ENCODE data around the gene SLC26A4. TPM values are rescaled to one million over a fixed set of nuclear protein-coding genes. Genes with fewer than 3 reads are reported as not detected.

Gene SLC26A4
- total RNA-seq, 5 donors from 2014 or later (not counting 1 experiment from before 2014, with no cell fraction given) = 0.10 to 1.1 (median 0.60) TPM; not detected in 2

- ATAC-seq (replicated peaks in 1 of 4) (no peak), DNase-seq (no peak)
- no peak overlapping the region for H3K27ac Mint-ChIP-seq
- peaks cover 10 to 36% of the 10 kb centered on the region in 2 donors for H3K27me3 Mint-ChIP-seq
- Histone ChIP-seq H3K4me1 (ENCODE audit: control insufficient read depth in 1 of 2, extremely low read depth in 1 of 2, insufficient read depth in 2 of 2, low read length in 2 of 2) (peaks cover 0 to 3% of the 10 kb centered on the region in 2 experiments), H3K27me3 (replicated peaks in 1 of 2; ENCODE audit: control insufficient read depth in 2 of 2, extremely low read depth in 1 of 2, insufficient read depth in 2 of 2, low read length in 1 of 2) (peaks cover 8 to 24% of the 10 kb centered on the region in 2 experiments), H3K36me3 (ENCODE audit: control insufficient read depth in 2 of 2, extremely low read depth in 1 of 2, insufficient read depth in 1 of 2, low read length in 1 of 2) (no peaks in the 10 kb centered on the region), H3K9me3 (no peaks in the 10 kb centered on the region), H3K27ac (ENCODE audit: low read length) (no peak overlapping the region), H3K4me3 (ENCODE audit: control insufficient read depth in 1 of 2, extremely low read depth in 1 of 2, low read length in 1 of 2) (no peak overlapping the region)
- POLR2A ChIA-PET = no interaction called here
- no peak overlapping the region for H3K4me3 Mint-ChIP-seq
- no peaks in the 10 kb centered on the region for H3K36me3 Mint-ChIP-seq
- peaks cover 0 to 5% (median 0%) of the 10 kb centered on the region in 3 donors for H3K4me1 Mint-ChIP-seq
- H3K9me3 Mint-ChIP-seq = no peaks in the 10 kb centered on the region
- WGBS (ENCODE audit: insufficient coverage) = no CpG with 5 or more reads among the region's 1 CpG
- CTCF ChIA-PET = no interaction called here
Measured at GRCh38 chr7:107666790-107667189, 6.2 kb downstream of the SLC26A4 start.

- Histone ChIP-seq H3K4me1 (ENCODE audit: control insufficient read depth in 1 of 2, extremely low read depth in 1 of 2, insufficient read depth in 2 of 2, low read length in 2 of 2) (no peaks in the 10 kb centered on the region), H3K4me3 (ENCODE audit: control insufficient read depth in 1 of 2, extremely low read depth in 1 of 2, low read length in 1 of 2) (no peak overlapping the region), H3K27ac (ENCODE audit: low read length) (no peak overlapping the region), H3K9me3 (no peaks in the 10 kb centered on the region), H3K36me3 (ENCODE audit: control insufficient read depth in 2 of 2, extremely low read depth in 1 of 2, insufficient read depth in 1 of 2, low read length in 1 of 2) (no peaks in the 10 kb centered on the region), H3K27me3 (replicated peaks in 1 of 2; ENCODE audit: control insufficient read depth in 2 of 2, extremely low read depth in 1 of 2, insufficient read depth in 2 of 2, low read length in 1 of 2) (peaks cover 8 to 19% of the 10 kb centered on the region in 2 experiments)
- H3K4me3 Mint-ChIP-seq = no peak overlapping the region
- POLR2A ChIA-PET = no interaction called here
- peaks cover 7 to 31% of the 10 kb centered on the region in 2 donors for H3K27me3 Mint-ChIP-seq
- peaks cover 0 to 1% (median 0%) of the 10 kb centered on the region in 3 donors for H3K4me1 Mint-ChIP-seq
- no peak overlapping the region for H3K27ac Mint-ChIP-seq
- ATAC-seq (replicated peaks in 1 of 4) (no peak), DNase-seq (no peak)
- no peaks in the 10 kb centered on the region for H3K9me3 Mint-ChIP-seq
- 100% methylated on average over 1 of the region's 3 CpGs for WGBS (ENCODE audit: insufficient coverage)
- H3K36me3 Mint-ChIP-seq = no peaks in the 10 kb centered on the region
- CTCF ChIA-PET = no interaction called here
Measured at GRCh38 chr7:107667341-107667740, 6.7 kb downstream of the SLC26A4 start.

- Histone ChIP-seq H3K9me3 (no peaks in the 10 kb centered on the region), H3K27ac (ENCODE audit: low read length) (no peak overlapping the region), H3K36me3 (ENCODE audit: control insufficient read depth in 2 of 2, extremely low read depth in 1 of 2, insufficient read depth in 1 of 2, low read length in 1 of 2) (no peaks in the 10 kb centered on the region), H3K4me1 (ENCODE audit: control insufficient read depth in 1 of 2, extremely low read depth in 1 of 2, insufficient read depth in 2 of 2, low read length in 2 of 2) (no peaks in the 10 kb centered on the region), H3K4me3 (ENCODE audit: control insufficient read depth in 1 of 2, extremely low read depth in 1 of 2, low read length in 1 of 2) (no peak overlapping the region), H3K27me3 (replicated peaks in 1 of 2; ENCODE audit: control insufficient read depth in 2 of 2, extremely low read depth in 1 of 2, insufficient read depth in 2 of 2, low read length in 1 of 2) (peaks cover 5 to 17% of the 10 kb centered on the region in 2 experiments)
- H3K27me3 Mint-ChIP-seq = peaks cover 9 to 26% of the 10 kb centered on the region in 2 donors
- no peaks in the 10 kb centered on the region for H3K4me1 Mint-ChIP-seq
- no peak overlapping the region for H3K4me3 Mint-ChIP-seq
- WGBS (ENCODE audit: insufficient coverage) = 100% methylated on average over 2 of the region's 4 CpGs
- no peaks in the 10 kb centered on the region for H3K36me3 Mint-ChIP-seq
- ATAC-seq (replicated peaks in 1 of 4) (no peak), DNase-seq (no peak)
- ChIA-PET POLR2A (no interaction called here), CTCF (no interaction called here)
- no peak overlapping the region for H3K27ac Mint-ChIP-seq
- no peaks in the 10 kb centered on the region for H3K9me3 Mint-ChIP-seq
Measured at GRCh38 chr7:107668296-107668695, 7.7 kb downstream of the SLC26A4 start.

- ATAC-seq (replicated peaks in 1 of 4) (no peak), DNase-seq (no peak)
- Mint-ChIP-seq H3K36me3 (no peaks in the 10 kb centered on the region), H3K9me3 (no peaks in the 10 kb centered on the region), H3K27ac (no peak overlapping the region), H3K4me1 (no peaks in the 10 kb centered on the region), H3K27me3 (peaks cover 9 to 13% of the 10 kb centered on the region in 2 donors), H3K4me3 (no peak overlapping the region)
- Histone ChIP-seq H3K36me3 (ENCODE audit: control insufficient read depth in 2 of 2, extremely low read depth in 1 of 2, insufficient read depth in 1 of 2, low read length in 1 of 2) (no peaks in the 10 kb centered on the region), H3K27me3 (replicated peaks in 1 of 2; ENCODE audit: control insufficient read depth in 2 of 2, extremely low read depth in 1 of 2, insufficient read depth in 2 of 2, low read length in 1 of 2) (peaks cover 2 to 3% of the 10 kb centered on the region in 2 experiments), H3K9me3 (no peaks in the 10 kb centered on the region), H3K27ac (ENCODE audit: low read length) (no peak overlapping the region), H3K4me3 (ENCODE audit: control insufficient read depth in 1 of 2, extremely low read depth in 1 of 2, low read length in 1 of 2) (no peak overlapping the region), H3K4me1 (ENCODE audit: control insufficient read depth in 1 of 2, extremely low read depth in 1 of 2, insufficient read depth in 2 of 2, low read length in 2 of 2) (no peaks in the 10 kb centered on the region)
- ChIA-PET POLR2A (no interaction called here), CTCF (no interaction called here)
- no CpG with 5 or more reads among the region's 3 CpGs for WGBS (ENCODE audit: insufficient coverage)
Measured at GRCh38 chr7:107672183-107672582, 11.6 kb downstream of the SLC26A4 start.

GRCh38 chr7:107676249-107676648, 15.6 kb downstream of the SLC26A4 start:
- no CpG with 5 or more reads among the region's 2 CpGs for WGBS (ENCODE audit: insufficient coverage)
- POLR2A ChIA-PET = no interaction called here
- Histone ChIP-seq H3K4me1 (ENCODE audit: control insufficient read depth in 1 of 2, extremely low read depth in 1 of 2, insufficient read depth in 2 of 2, low read length in 2 of 2) (peaks cover 0 to 2% of the 10 kb centered on the region in 2 experiments), H3K4me3 (ENCODE audit: control insufficient read depth in 1 of 2, extremely low read depth in 1 of 2, low read length in 1 of 2) (no peak overlapping the region), H3K27ac (ENCODE audit: low read length) (no peak overlapping the region), H3K9me3 (no peaks in the 10 kb centered on the region), H3K27me3 (replicated peaks in 1 of 2; ENCODE audit: control insufficient read depth in 2 of 2, extremely low read depth in 1 of 2, insufficient read depth in 2 of 2, low read length in 1 of 2) (no peaks in the 10 kb centered on the region), H3K36me3 (ENCODE audit: control insufficient read depth in 2 of 2, extremely low read depth in 1 of 2, insufficient read depth in 1 of 2, low read length in 1 of 2) (no peaks in the 10 kb centered on the region)
- DNase-seq (no peak), ATAC-seq (replicated peaks in 1 of 4) (no peak)
- no peak overlapping the region for H3K4me3 Mint-ChIP-seq
- H3K36me3 Mint-ChIP-seq = no peaks in the 10 kb centered on the region
- H3K27me3 Mint-ChIP-seq = peaks cover 3 to 5% of the 10 kb centered on the region in 2 donors
- H3K9me3 Mint-ChIP-seq = no peaks in the 10 kb centered on the region
- H3K27ac Mint-ChIP-seq = no peak overlapping the region
- peaks cover 11 to 15% (median 14%) of the 10 kb centered on the region in 3 donors for H3K4me1 Mint-ChIP-seq
- CTCF ChIA-PET = no interaction called here

- H3K27me3 Mint-ChIP-seq = no peaks in the 10 kb centered on the region
- no peak overlapping the region for H3K4me3 Mint-ChIP-seq
- H3K27ac ChIP-seq (ENCODE audit: low read length) = peak overlapping the region; percentile 42
- H3K27ac Mint-ChIP-seq = peak overlapping the region; percentile 60 to 68
- no peaks in the 10 kb centered on the region for H3K36me3 ChIP-seq (ENCODE audit: control insufficient read depth in 2 of 2, extremely low read depth in 1 of 2, insufficient read depth in 1 of 2, low read length in 1 of 2)
- H3K4me1 Mint-ChIP-seq = peaks cover 11 to 15% (median 14%) of the 10 kb centered on the region in 3 donors
- no peak overlapping the region for H3K4me3 ChIP-seq (ENCODE audit: control insufficient read depth in 1 of 2, extremely low read depth in 1 of 2, low read length in 1 of 2)
- 80% methylated on average over 1 of the region's 1 CpG for WGBS (ENCODE audit: insufficient coverage)
- no peaks in the 10 kb centered on the region for H3K9me3 Mint-ChIP-seq
- H3K27me3 ChIP-seq (replicated peaks in 1 of 2; ENCODE audit: control insufficient read depth in 2 of 2, extremely low read depth in 1 of 2, insufficient read depth in 2 of 2, low read length in 1 of 2) = no peaks in the 10 kb centered on the region
- ChIA-PET CTCF (no interaction called here), POLR2A (no interaction called here)
- ATAC-seq (replicated peaks in 1 of 4) (peak in 1 of 4 experiments; percentile 55), DNase-seq (no peak)
- no peaks in the 10 kb centered on the region for H3K36me3 Mint-ChIP-seq
- H3K9me3 ChIP-seq = no peaks in the 10 kb centered on the region
- peaks cover 0 to 2% of the 10 kb centered on the region in 2 experiments for H3K4me1 ChIP-seq (ENCODE audit: control insufficient read depth in 1 of 2, extremely low read depth in 1 of 2, insufficient read depth in 2 of 2, low read length in 2 of 2)
Measured at GRCh38 chr7:107678110-107678753, 17.6 kb downstream of the SLC26A4 start.

Data from T-cell (primary cell).